ENCODE data around the gene MRTFA. TPM values are rescaled to one million over a fixed set of nuclear protein-coding genes. Genes with fewer than 3 reads are reported as not detected.

The MRTFA gene
- polyA plus RNA-seq, 4 donors, result 11.9 to 20.0 (median 14.1) TPM

DNA sequence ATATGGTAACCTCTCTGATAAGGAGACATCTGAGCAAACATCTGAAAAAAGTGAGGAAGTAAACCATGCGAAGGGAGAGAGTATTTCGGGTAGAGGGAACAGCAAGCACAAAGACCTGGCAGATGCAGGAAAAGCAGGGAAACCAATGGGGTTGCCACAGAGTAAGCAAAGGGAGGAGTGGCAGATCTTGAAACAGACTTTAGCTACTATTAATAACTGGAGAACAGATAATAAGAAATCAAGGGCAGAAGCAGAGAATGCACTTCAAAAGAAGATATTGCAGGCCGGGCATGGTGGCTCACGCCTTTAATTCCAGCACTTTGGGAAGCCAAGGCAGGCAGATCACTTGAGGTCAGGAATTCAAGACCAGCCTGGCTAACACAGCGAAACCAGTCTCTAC, 18.1 kb downstream of the MRTFA start:
- Histone ChIP-seq H3K9me3 (ENCODE audit: control insufficient read depth in 2 of 2, insufficient read depth in 1 of 2, low read depth in 1 of 2, low read length in 1 of 2) (peaks cover 0 to 17% of the 10 kb centered on the region in 2 donors), H3K4me3 (ENCODE audit: low read depth in 1 of 3, low read length in 3 of 3) (no peak overlapping the region), H3K36me3 (ENCODE audit: control insufficient read depth in 3 of 3, insufficient read depth in 2 of 3, low read depth in 1 of 3, low read length in 3 of 3) (no peaks in the 10 kb centered on the region), H3K27ac (ENCODE audit: low read depth in 1 of 3, low read length in 2 of 3) (no peak overlapping the region), H3K4me1 (ENCODE audit: control insufficient read depth in 3 of 3, insufficient read depth in 2 of 3, low read depth in 1 of 3, low read length in 2 of 3) (no peaks in the 10 kb centered on the region), H3K27me3 (ENCODE audit: control insufficient read depth in 3 of 3, insufficient read depth in 3 of 3, low read length in 3 of 3) (no peaks in the 10 kb centered on the region)
- no peak for FAIRE-seq
- DNase-seq, result no peak
- 92 to 96% (median 94%) methylated on average over 5 of the region's 5 CpGs for WGBS, 3 donors

- no peaks in the 10 kb centered on the region for H3K36me3 ChIP-seq (ENCODE audit: control insufficient read depth in 3 of 3, insufficient read depth in 2 of 3, low read depth in 1 of 3, low read length in 3 of 3)
- no peak for DNase-seq
- H3K4me1 ChIP-seq (ENCODE audit: control insufficient read depth in 3 of 3, insufficient read depth in 2 of 3, low read depth in 1 of 3, low read length in 2 of 3), result no peaks in the 10 kb centered on the region
- no peak overlapping the region for H3K27ac ChIP-seq (ENCODE audit: low read depth in 1 of 3, low read length in 2 of 3)
- WGBS, 3 donors, result 71 to 79% (median 79%) methylated on average over 5 of the region's 5 CpGs
- H3K9me3 ChIP-seq (ENCODE audit: control insufficient read depth in 2 of 2, insufficient read depth in 1 of 2, low read depth in 1 of 2, low read length in 1 of 2), result peaks cover 0 to 9% of the 10 kb centered on the region in 2 donors
- H3K27me3 ChIP-seq (ENCODE audit: control insufficient read depth in 3 of 3, insufficient read depth in 3 of 3, low read length in 3 of 3), result no peaks in the 10 kb centered on the region
- FAIRE-seq, result no peak
- no peak overlapping the region for H3K4me3 ChIP-seq (ENCODE audit: low read depth in 1 of 3, low read length in 3 of 3)
These were observed 19.9 kb downstream of the MRTFA start for GRCh38 chr22:40616578-40616977.

DNA sequence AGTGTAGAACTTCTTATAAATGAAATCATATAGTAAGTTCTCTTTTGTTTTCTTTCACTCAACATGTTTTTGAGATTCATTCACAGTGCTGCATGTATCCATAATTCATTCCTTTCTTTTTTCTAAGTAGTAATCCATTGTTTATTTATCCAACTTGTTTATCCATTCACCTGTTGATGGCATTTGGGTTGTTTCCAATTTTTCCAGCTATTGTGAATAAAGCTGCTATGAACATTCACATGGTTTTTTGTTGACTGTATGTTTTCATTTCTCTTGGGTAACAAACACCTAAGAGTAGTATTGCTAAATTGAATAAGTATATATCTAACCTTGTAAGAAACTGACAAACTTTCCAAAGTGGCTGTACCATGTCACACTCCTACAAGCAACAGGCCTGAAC, 23.5 kb downstream of the MRTFA start:
- Histone ChIP-seq H3K9me3 (ENCODE audit: control insufficient read depth in 2 of 2, insufficient read depth in 1 of 2, low read depth in 1 of 2, low read length in 1 of 2) (no peaks in the 10 kb centered on the region), H3K36me3 (ENCODE audit: control insufficient read depth in 3 of 3, insufficient read depth in 2 of 3, low read depth in 1 of 3, low read length in 3 of 3) (no peaks in the 10 kb centered on the region), H3K27me3 (ENCODE audit: control insufficient read depth in 3 of 3, insufficient read depth in 3 of 3, low read length in 3 of 3) (no peaks in the 10 kb centered on the region), H3K4me3 (ENCODE audit: low read depth in 1 of 3, low read length in 3 of 3) (no peak overlapping the region), H3K4me1 (ENCODE audit: control insufficient read depth in 3 of 3, insufficient read depth in 2 of 3, low read depth in 1 of 3, low read length in 2 of 3) (no peaks in the 10 kb centered on the region), H3K27ac (ENCODE audit: low read depth in 1 of 3, low read length in 2 of 3) (no peak overlapping the region)
- DNase-seq (no peak), FAIRE-seq (no peak)

DNA sequence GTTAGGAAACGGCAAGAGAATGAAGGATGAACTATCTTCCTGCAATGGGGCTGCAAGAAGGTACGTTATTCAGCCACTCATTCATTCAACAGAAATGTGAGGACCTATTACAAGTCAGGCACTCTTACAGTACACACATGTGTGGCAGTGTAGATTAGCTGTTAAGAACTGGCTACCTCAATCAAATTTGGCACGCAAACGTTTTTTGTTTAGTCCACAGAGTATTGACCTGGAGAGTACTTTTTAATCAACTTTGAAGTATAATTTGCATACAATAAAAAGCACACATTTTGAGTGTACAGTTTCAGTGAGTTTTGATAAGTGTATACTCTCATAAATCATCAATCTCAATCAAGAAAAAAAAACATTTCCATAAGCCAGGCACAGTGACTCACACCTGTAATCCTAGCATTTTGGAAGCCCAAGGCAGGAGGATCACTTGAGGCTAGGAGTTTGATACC, 24.2 kb downstream of the MRTFA start:
- H3K27me3 ChIP-seq (ENCODE audit: control insufficient read depth in 3 of 3, insufficient read depth in 3 of 3, low read length in 3 of 3), result no peaks in the 10 kb centered on the region
- no peak for DNase-seq
- no peaks in the 10 kb centered on the region for H3K4me1 ChIP-seq (ENCODE audit: control insufficient read depth in 3 of 3, insufficient read depth in 2 of 3, low read depth in 1 of 3, low read length in 2 of 3)
- WGBS, 3 donors, result 62 to 73% (median 69%) methylated on average over 4 of the region's 4 CpGs
- no peaks in the 10 kb centered on the region for H3K36me3 ChIP-seq (ENCODE audit: control insufficient read depth in 3 of 3, insufficient read depth in 2 of 3, low read depth in 1 of 3, low read length in 3 of 3)
- H3K4me3 ChIP-seq (ENCODE audit: low read depth in 1 of 3, low read length in 3 of 3), result no peak overlapping the region
- no peak overlapping the region for H3K27ac ChIP-seq (ENCODE audit: low read depth in 1 of 3, low read length in 2 of 3)
- no peak for FAIRE-seq
- no peaks in the 10 kb centered on the region for H3K9me3 ChIP-seq (ENCODE audit: control insufficient read depth in 2 of 2, insufficient read depth in 1 of 2, low read depth in 1 of 2, low read length in 1 of 2)

- DNase-seq, result no peak
- Histone ChIP-seq H3K27me3 (ENCODE audit: control insufficient read depth in 3 of 3, insufficient read depth in 3 of 3, low read length in 3 of 3) (no peaks in the 10 kb centered on the region), H3K9me3 (ENCODE audit: control insufficient read depth in 2 of 2, insufficient read depth in 1 of 2, low read depth in 1 of 2, low read length in 1 of 2) (no peaks in the 10 kb centered on the region), H3K4me1 (ENCODE audit: control insufficient read depth in 3 of 3, insufficient read depth in 2 of 3, low read depth in 1 of 3, low read length in 2 of 3) (peaks cover 1 to 4% (median 2%) of the 10 kb centered on the region in 3 donors), H3K4me3 (ENCODE audit: low read depth in 1 of 3, low read length in 3 of 3) (no peak overlapping the region), H3K36me3 (ENCODE audit: control insufficient read depth in 3 of 3, insufficient read depth in 2 of 3, low read depth in 1 of 3, low read length in 3 of 3) (peaks cover 0 to 1% (median 0%) of the 10 kb centered on the region in 3 donors), H3K27ac (ENCODE audit: low read depth in 1 of 3, low read length in 2 of 3) (no peak overlapping the region)
- FAIRE-seq, result no peak
These were observed 24.9 kb downstream of the MRTFA start for GRCh38 chr22:40611606-40612005.

- WGBS, 3 donors, result 91 to 97% (median 97%) methylated on average over 1 of the region's 1 CpG
- DNase-seq, result no peak
- H3K36me3 ChIP-seq (ENCODE audit: control insufficient read depth in 3 of 3, insufficient read depth in 2 of 3, low read depth in 1 of 3, low read length in 3 of 3), result peaks cover 0 to 1% (median 0%) of the 10 kb centered on the region in 3 donors
These were observed 26.1 kb downstream of the MRTFA start for GRCh38 chr22:40610329-40610850.

GRCh38 chr22:40609216-40609615, 27.3 kb downstream of the MRTFA start:
- DNase-seq (no peak), FAIRE-seq (no peak)
- Histone ChIP-seq H3K9me3 (ENCODE audit: control insufficient read depth in 2 of 2, insufficient read depth in 1 of 2, low read depth in 1 of 2, low read length in 1 of 2) (no peaks in the 10 kb centered on the region), H3K27ac (ENCODE audit: low read depth in 1 of 3, low read length in 2 of 3) (no peak overlapping the region), H3K27me3 (ENCODE audit: control insufficient read depth in 3 of 3, insufficient read depth in 3 of 3, low read length in 3 of 3) (no peaks in the 10 kb centered on the region), H3K4me1 (ENCODE audit: control insufficient read depth in 3 of 3, insufficient read depth in 2 of 3, low read depth in 1 of 3, low read length in 2 of 3) (peaks cover 2 to 17% (median 3%) of the 10 kb centered on the region in 3 donors), H3K4me3 (ENCODE audit: low read depth in 1 of 3, low read length in 3 of 3) (no peak overlapping the region), H3K36me3 (ENCODE audit: control insufficient read depth in 3 of 3, insufficient read depth in 2 of 3, low read depth in 1 of 3, low read length in 3 of 3) (peaks cover 0 to 1% (median 0%) of the 10 kb centered on the region in 3 donors)
- WGBS, 3 donors, result 71 to 87% (median 75%) methylated on average over 3 of the region's 3 CpGs

More at GRCh38 chr22:40610329-40610850, 26.1 kb downstream of the MRTFA start:
- H3K9me3 ChIP-seq (ENCODE audit: control insufficient read depth in 2 of 2, insufficient read depth in 1 of 2, low read depth in 1 of 2, low read length in 1 of 2), result no peaks in the 10 kb centered on the region
- peaks cover 2 to 14% (median 3%) of the 10 kb centered on the region in 3 donors for H3K4me1 ChIP-seq (ENCODE audit: control insufficient read depth in 3 of 3, insufficient read depth in 2 of 3, low read depth in 1 of 3, low read length in 2 of 3)
- no peak overlapping the region for H3K27ac ChIP-seq (ENCODE audit: low read depth in 1 of 3, low read length in 2 of 3)
- FAIRE-seq, result no peak
- H3K4me3 ChIP-seq (ENCODE audit: low read depth in 1 of 3, low read length in 3 of 3), result no peak overlapping the region
- H3K27me3 ChIP-seq (ENCODE audit: control insufficient read depth in 3 of 3, insufficient read depth in 3 of 3, low read length in 3 of 3), result no peaks in the 10 kb centered on the region

- Histone ChIP-seq H3K4me3 (ENCODE audit: low read depth in 1 of 3, low read length in 3 of 3) (no peak overlapping the region), H3K27me3 (ENCODE audit: control insufficient read depth in 3 of 3, insufficient read depth in 3 of 3, low read length in 3 of 3) (no peaks in the 10 kb centered on the region), H3K36me3 (ENCODE audit: control insufficient read depth in 3 of 3, insufficient read depth in 2 of 3, low read depth in 1 of 3, low read length in 3 of 3) (peaks cover 0 to 1% (median 0%) of the 10 kb centered on the region in 3 donors), H3K9me3 (ENCODE audit: control insufficient read depth in 2 of 2, insufficient read depth in 1 of 2, low read depth in 1 of 2, low read length in 1 of 2) (no peaks in the 10 kb centered on the region), H3K4me1 (ENCODE audit: control insufficient read depth in 3 of 3, insufficient read depth in 2 of 3, low read depth in 1 of 3, low read length in 2 of 3) (peaks cover 2 to 17% (median 3%) of the 10 kb centered on the region in 3 donors), H3K27ac (ENCODE audit: low read depth in 1 of 3, low read length in 2 of 3) (no peak overlapping the region)
- DNase-seq (no peak), FAIRE-seq (no peak)
- WGBS, 3 donors, result 62 to 81% (median 76%) methylated on average over 1 of the region's 1 CpG
These were observed 29.0 kb downstream of the MRTFA start for GRCh38 chr22:40607506-40607905.

DNA sequence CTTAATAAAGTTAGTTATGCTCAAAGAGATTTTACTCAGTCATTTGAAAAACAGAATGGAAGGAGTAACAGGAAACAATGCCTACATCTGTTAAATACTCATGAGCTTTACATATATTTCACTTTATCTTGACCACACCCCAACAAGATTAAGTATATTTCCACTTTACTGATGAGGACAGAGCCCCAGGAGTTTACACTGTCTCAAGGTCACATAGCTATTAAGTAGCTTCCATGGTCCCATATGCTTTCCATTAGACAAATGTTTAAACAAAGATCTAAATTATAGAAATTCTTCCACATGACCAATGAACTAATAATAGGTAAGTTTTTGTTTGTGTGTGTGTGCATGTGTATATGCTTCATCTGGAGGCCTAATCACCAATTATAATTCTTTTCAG, 30.2 kb downstream of the MRTFA start:
- no peak overlapping the region for H3K4me3 ChIP-seq (ENCODE audit: low read depth in 1 of 3, low read length in 3 of 3)
- H3K27me3 ChIP-seq (ENCODE audit: control insufficient read depth in 3 of 3, insufficient read depth in 3 of 3, low read length in 3 of 3), result no peaks in the 10 kb centered on the region
- FAIRE-seq (no peak), DNase-seq (peak in 1 of 2 donors; percentile 60)
- peak overlapping the region; percentile 20 to 54 (median 36) for H3K27ac ChIP-seq (ENCODE audit: low read depth in 1 of 3, low read length in 2 of 3)
- no peaks in the 10 kb centered on the region for H3K9me3 ChIP-seq (ENCODE audit: control insufficient read depth in 2 of 2, insufficient read depth in 1 of 2, low read depth in 1 of 2, low read length in 1 of 2)
- peaks cover 0 to 1% (median 0%) of the 10 kb centered on the region in 3 donors for H3K36me3 ChIP-seq (ENCODE audit: control insufficient read depth in 3 of 3, insufficient read depth in 2 of 3, low read depth in 1 of 3, low read length in 3 of 3)
- H3K4me1 ChIP-seq (ENCODE audit: control insufficient read depth in 3 of 3, insufficient read depth in 2 of 3, low read depth in 1 of 3, low read length in 2 of 3), result peaks cover 2 to 17% (median 3%) of the 10 kb centered on the region in 3 donors

Measured in small intestine (tissue), 7 donors.